ENCODE measurements around the gene RERE.

- TF ChIP-seq CTCF (IDR thresholded peaks at IDR 0.05) (no peak), REST (IDR thresholded peaks at IDR 0.05; ENCODE audit: insufficient read depth in 1 of 2, low read depth in 2 of 2, low read length in 1 of 2) (no peak), POLR2AphosphoS5 (IDR thresholded peaks at IDR 0.05; ENCODE audit: low read depth, low read length) (no peak), SIN3A (IDR thresholded peaks at IDR 0.05; ENCODE audit: borderline replicate concordance, insufficient read depth, low read depth, low read length) (no peak)
These were observed 422.8 kb downstream of the RERE start for GRCh38 chr1:8394456-8395321.

Data from Panc1 (cell line).